HEK293T (cell line): ENCODE data around the gene CPVL.

ENCODE experiments used
- BHLHE40 ChIP-seq: fragments of 450-650 bp; IDR thresholded peaks from 2 replicates; pipeline ENCODE4 v1.6.1; 2016; ENCODE audit warnings: mild to moderate bottlenecking, moderate library complexity, borderline replicate concordance
- ELF4 ChIP-seq: fragments of 450-650 bp; IDR thresholded peaks from 2 replicates; pipeline ENCODE4 v1.6.1; 2017; ENCODE audit warnings: antibody characterized with exemption
- FOXA1 ChIP-seq: fragments of 450-650 bp; IDR thresholded peaks from 2 replicates; pipeline ENCODE4 v1.6.1; 2016; ENCODE audit warnings: mild to moderate bottlenecking
- FOXM1 ChIP-seq: fragments of 450-650 bp; IDR thresholded peaks from 2 replicates; pipeline ENCODE4 v1.6.1; 2017; ENCODE audit warnings: mild to moderate bottlenecking, borderline replicate concordance
- HDGF ChIP-seq: fragments of 450-650 bp; IDR thresholded peaks from 2 replicates; pipeline ENCODE4 v1.6.1; 2017; ENCODE audit warnings: antibody characterized with exemption, borderline replicate concordance
- L3MBTL2 ChIP-seq: fragments of 450-650 bp; conservative IDR thresholded peaks from 2 replicates; pipeline ENCODE4 v1.6.1; 2016; ENCODE audit warnings: mild to moderate bottlenecking
- LEF1 ChIP-seq: fragments of 450-650 bp; IDR thresholded peaks from 2 replicates; pipeline ENCODE4 v1.6.1; 2017; ENCODE audit warnings: mild to moderate bottlenecking, borderline replicate concordance
- NFRKB ChIP-seq: fragments of 450-650 bp; IDR thresholded peaks from 2 replicates; pipeline ENCODE4 v1.6.1; 2016; ENCODE audit warnings: mild to moderate bottlenecking, moderate library complexity
- SP1 ChIP-seq: fragments of 450-650 bp; IDR thresholded peaks from 2 replicates; pipeline ENCODE4 v1.6.1; 2017
- SUZ12 ChIP-seq: fragments of 450-650 bp; IDR thresholded peaks from 2 replicates; pipeline ENCODE4 v1.6.1; 2016; ENCODE audit warnings: mild to moderate bottlenecking
- TARDBP ChIP-seq: fragments of 450-650 bp; IDR thresholded peaks from 2 replicates; pipeline ENCODE4 v1.6.1; 2016
- ZNF384 ChIP-seq: fragments of 450-650 bp; IDR thresholded peaks from 2 replicates; pipeline ENCODE4 v1.6.1; 2016

GRCh38 chr7:29154076-29154475, 7.7 kb upstream of the CPVL start:
- TF ChIP-seq HDGF (no peak), BHLHE40 (no peak), ZNF384 (no peak), FOXM1 (no peak), FOXA1 (no peak), NFRKB (no peak), SP1 (no peak), TARDBP (no peak), LEF1 (no peak), ELF4 (no peak), L3MBTL2 (no peak), SUZ12 (no peak)
